ENCODE measurements around the gene NAXD. TPM values are rescaled to one million over a fixed set of nuclear protein-coding genes. Genes with fewer than 3 reads are reported as not detected.
"Not testable (repeated sequence)": the region's sequence is repeated elsewhere in the genome, so short reads cannot be mapped to it uniquely, and the experiment has no call there.

Gene NAXD
- total RNA-seq, 1 donor from 2014 or later, result 25.8 TPM

GRCh38 chr13:110600261-110600819 is 15.0 kb upstream of the NAXD start:
- no peaks in the 10 kb centered on the region for H3K36me3 ChIP-seq (ENCODE audit: insufficient read depth, low read length)
- Mint-ChIP-seq H3K4me1 (ENCODE audit: low read depth, unreplicated experiment) (peaks cover 2% of the 10 kb centered on the region), H3K36me3 (ENCODE audit: low read depth, unreplicated experiment) (no peaks in the 10 kb centered on the region), H3K27ac (ENCODE audit: unreplicated experiment) (no peak overlapping the region), H3K27me3 (ENCODE audit: low read depth, unreplicated experiment) (peaks cover 11% of the 10 kb centered on the region), H3K4me3 (ENCODE audit: unreplicated experiment) (no peak overlapping the region), H3K9me3 (ENCODE audit: unreplicated experiment) (no peaks in the 10 kb centered on the region)
- H3K4me2 ChIP-seq (ENCODE audit: low read length), result no peak overlapping the region
- no peaks in the 10 kb centered on the region for H3K4me1 ChIP-seq (ENCODE audit: insufficient read depth, low read length)
- H2AFZ ChIP-seq (ENCODE audit: low read depth, low read length), result no peak overlapping the region
- H3K9me3 ChIP-seq (ENCODE audit: insufficient read depth, low read depth, low read length), result no peaks in the 10 kb centered on the region
- no peak overlapping the region for H3K27ac ChIP-seq (ENCODE audit: low read depth, low read length)
- H3K9ac ChIP-seq (ENCODE audit: low read length), result no peak overlapping the region
- no peak overlapping the region for H3K4me3 ChIP-seq (ENCODE audit: insufficient read depth, low read depth, low read length)
- H3K27me3 ChIP-seq (ENCODE audit: insufficient read depth, low read length), result peaks cover 2% of the 10 kb centered on the region
- TF ChIP-seq EZH2 (IDR thresholded peaks at IDR 0.05; ENCODE audit: insufficient read depth, low read length) (no peak), CTCF (IDR thresholded peaks at IDR 0.05; ENCODE audit: insufficient read depth, low read depth, low read length) (no peak)
- H4K20me1 ChIP-seq (ENCODE audit: insufficient read depth, low read length), result no peaks in the 10 kb centered on the region
- no peak for FAIRE-seq
- no peak for DNase-seq (ENCODE audit: low read depth)
- H3K79me2 ChIP-seq (ENCODE audit: insufficient read depth, low read length), result no peaks in the 10 kb centered on the region

- DNase-seq (ENCODE audit: low read depth) (no peak), FAIRE-seq (no peak)
- no peaks in the 10 kb centered on the region for H4K20me1 ChIP-seq (ENCODE audit: insufficient read depth, low read length)
- no peaks in the 10 kb centered on the region for H3K4me1 ChIP-seq (ENCODE audit: insufficient read depth, low read length)
- Mint-ChIP-seq H3K4me3 (ENCODE audit: unreplicated experiment) (no peak overlapping the region), H3K27ac (ENCODE audit: unreplicated experiment) (no peak overlapping the region), H3K9me3 (ENCODE audit: unreplicated experiment) (no peaks in the 10 kb centered on the region), H3K36me3 (ENCODE audit: low read depth, unreplicated experiment) (no peaks in the 10 kb centered on the region), H3K4me1 (ENCODE audit: low read depth, unreplicated experiment) (peaks cover 2% of the 10 kb centered on the region), H3K27me3 (ENCODE audit: low read depth, unreplicated experiment) (peaks cover 11% of the 10 kb centered on the region)
- H3K4me3 ChIP-seq (ENCODE audit: insufficient read depth, low read depth, low read length), result no peak overlapping the region
- H3K79me2 ChIP-seq (ENCODE audit: insufficient read depth, low read length), result no peaks in the 10 kb centered on the region
- H3K36me3 ChIP-seq (ENCODE audit: insufficient read depth, low read length), result no peaks in the 10 kb centered on the region
- no peak overlapping the region for H2AFZ ChIP-seq (ENCODE audit: low read depth, low read length)
- no peak overlapping the region for H3K4me2 ChIP-seq (ENCODE audit: low read length)
- TF ChIP-seq CTCF (IDR thresholded peaks at IDR 0.05; ENCODE audit: insufficient read depth, low read depth, low read length) (no peak), EZH2 (IDR thresholded peaks at IDR 0.05; ENCODE audit: insufficient read depth, low read length) (no peak)
- H3K27ac ChIP-seq (ENCODE audit: low read depth, low read length), result no peak overlapping the region
- H3K9me3 ChIP-seq (ENCODE audit: insufficient read depth, low read depth, low read length), result no peaks in the 10 kb centered on the region
- peaks cover 2% of the 10 kb centered on the region for H3K27me3 ChIP-seq (ENCODE audit: insufficient read depth, low read length)
- H3K9ac ChIP-seq (ENCODE audit: low read length), result no peak overlapping the region
Observed at GRCh38 chr13:110600980-110601379, 14.4 kb upstream of the NAXD start.

DNA sequence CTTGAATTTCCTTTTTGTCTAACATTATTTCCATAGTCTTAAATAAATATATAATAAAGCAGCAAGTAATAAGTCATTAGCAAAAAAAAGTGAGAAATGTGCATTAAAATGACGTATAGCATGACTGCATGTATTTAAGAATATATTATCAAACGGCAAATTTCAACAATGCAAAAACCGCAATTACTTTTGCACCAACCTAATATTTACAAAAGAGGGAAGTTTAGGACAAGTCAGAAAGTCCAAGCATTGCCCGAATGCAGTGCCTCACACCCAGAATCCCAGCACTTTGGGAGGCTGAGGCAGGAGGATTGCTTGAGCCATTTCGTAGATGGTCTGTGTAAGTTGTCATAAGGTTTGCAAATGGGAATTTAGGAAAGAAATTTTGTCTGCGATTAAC is 10.2 kb upstream of the NAXD start:
- H3K9me3 Mint-ChIP-seq (ENCODE audit: unreplicated experiment), result peaks cover 2% of the 10 kb centered on the region
- no peaks in the 10 kb centered on the region for H3K9me3 ChIP-seq (ENCODE audit: insufficient read depth, low read depth, low read length)
- no peaks in the 10 kb centered on the region for H4K20me1 ChIP-seq (ENCODE audit: insufficient read depth, low read length)
- no peak for FAIRE-seq
- H3K27ac ChIP-seq (ENCODE audit: low read depth, low read length), result no peak overlapping the region
- H3K27ac Mint-ChIP-seq (ENCODE audit: unreplicated experiment), result no peak overlapping the region
- no peak for TF ChIP-seq EZH2 (IDR thresholded peaks at IDR 0.05; ENCODE audit: insufficient read depth, low read length)
- TF ChIP-seq CTCF (IDR thresholded peaks at IDR 0.05; ENCODE audit: insufficient read depth, low read depth, low read length), result no peak
- H3K4me3 ChIP-seq (ENCODE audit: insufficient read depth, low read depth, low read length), result no peak overlapping the region
- no peak overlapping the region for H2AFZ ChIP-seq (ENCODE audit: low read depth, low read length)
- DNase-seq (ENCODE audit: low read depth), result no peak
- no peaks in the 10 kb centered on the region for H3K79me2 ChIP-seq (ENCODE audit: insufficient read depth, low read length)
- H3K9ac ChIP-seq (ENCODE audit: low read length), result no peak overlapping the region
- peaks cover 9% of the 10 kb centered on the region for H3K27me3 Mint-ChIP-seq (ENCODE audit: low read depth, unreplicated experiment)
- H3K36me3 Mint-ChIP-seq (ENCODE audit: low read depth, unreplicated experiment), result no peaks in the 10 kb centered on the region
- no peak overlapping the region for H3K4me3 Mint-ChIP-seq (ENCODE audit: unreplicated experiment)
- no peak overlapping the region for H3K4me2 ChIP-seq (ENCODE audit: low read length)
- no peaks in the 10 kb centered on the region for H3K4me1 ChIP-seq (ENCODE audit: insufficient read depth, low read length)
- peaks cover 2% of the 10 kb centered on the region for H3K4me1 Mint-ChIP-seq (ENCODE audit: low read depth, unreplicated experiment)
- H3K36me3 ChIP-seq (ENCODE audit: insufficient read depth, low read length), result no peaks in the 10 kb centered on the region
- peaks cover 2% of the 10 kb centered on the region for H3K27me3 ChIP-seq (ENCODE audit: insufficient read depth, low read length)

GRCh38 chr13:110606281-110606680 is 9.1 kb upstream of the NAXD start:
- FAIRE-seq; H3K27me3 Mint-ChIP-seq (ENCODE audit: low read depth, unreplicated experiment); H3K27ac Mint-ChIP-seq (ENCODE audit: unreplicated experiment); H3K27ac ChIP-seq (ENCODE audit: low read depth, low read length); H2AFZ ChIP-seq (ENCODE audit: low read depth, low read length); H3K9me3 ChIP-seq (ENCODE audit: insufficient read depth, low read depth, low read length); H3K36me3 Mint-ChIP-seq (ENCODE audit: low read depth, unreplicated experiment); H3K9me3 Mint-ChIP-seq (ENCODE audit: unreplicated experiment); H4K20me1 ChIP-seq (ENCODE audit: insufficient read depth, low read length); H3K4me2 ChIP-seq (ENCODE audit: low read length); H3K4me3 ChIP-seq (ENCODE audit: insufficient read depth, low read depth, low read length); H3K9ac ChIP-seq (ENCODE audit: low read length); H3K4me1 Mint-ChIP-seq (ENCODE audit: low read depth, unreplicated experiment); H3K79me2 ChIP-seq (ENCODE audit: insufficient read depth, low read length); H3K4me1 ChIP-seq (ENCODE audit: insufficient read depth, low read length); H3K4me3 Mint-ChIP-seq (ENCODE audit: unreplicated experiment); H3K36me3 ChIP-seq (ENCODE audit: insufficient read depth, low read length); H3K27me3 ChIP-seq (ENCODE audit: insufficient read depth, low read length); DNase-seq (ENCODE audit: low read depth): not testable (repeated sequence)
